ENCODE data around the gene MINAR1.

GRCh38 chr15:79436037-79436780 is 4.1 kb downstream of the MINAR1 start:
- TF ChIP-seq CTCF (conservative IDR thresholded peaks at IDR 0.05; ENCODE audit: low read depth, low read length): no peak
- no peak for TF ChIP-seq EZH2 (IDR thresholded peaks at IDR 0.05; ENCODE audit: low read length, unreplicated experiment)
- no peak for TF ChIP-seq EZH2phosphoT487 (IDR thresholded peaks at IDR 0.05; ENCODE audit: borderline replicate concordance, low read length)

Data from PC-3 (cell line).